CD4-positive, CD25-positive, alpha-beta regulatory T cell (primary cell): ENCODE results near the gene KCNQ1. TPM values are rescaled to one million over a fixed set of nuclear protein-coding genes. Genes with fewer than 3 reads are reported as not detected.
A peak's percentile ranks its signal among the peaks of the same experiment; 100 is the strongest.

Source experiments
- ATAC-seq, 2 donors: fragments of 150-1000 bp; cut with Tn5 transposase; one replicate each; pipeline ENCODE4 v1.10.0; 2021; ENCODE audit warnings: low read depth in 2 of 2, moderate number of reproducible peaks in 2 of 2, moderate library complexity in 1 of 2
- DNase-seq, 3 donors: peaks; one replicate each; pipeline versions ENCODE4 v3.0.0 to v3.0.0-alpha.2; 2012 to 2022; ENCODE audit warnings: mixed read lengths in 1 of 3
- H3K27ac ChIP-seq: one replicate; pipeline ENCODE4 v1.7.0; 2013; ENCODE audit warnings: mild to moderate bottlenecking, low read length; ENCODE audit not compliant: insufficient read depth, poor library complexity, severe bottlenecking
- H3K27me3 ChIP-seq: one replicate; pipeline ENCODE4 v1.7.0; 2013; ENCODE audit warnings: low read length; ENCODE audit not compliant: control insufficient read depth, insufficient read depth
- H3K36me3 ChIP-seq: one replicate; pipeline ENCODE4 v1.7.0; 2013; ENCODE audit warnings: mild to moderate bottlenecking, low read length, moderate library complexity; ENCODE audit not compliant: control insufficient read depth, insufficient read depth
- H3K4me1 ChIP-seq: 2 replicates; pipeline ENCODE4 v1.7.0; 2013; ENCODE audit warnings: mild to moderate bottlenecking, low read length; ENCODE audit not compliant: insufficient read depth, control insufficient read depth, poor library complexity, severe bottlenecking
- H3K4me3 ChIP-seq: one replicate; pipeline ENCODE4 v1.7.0; 2013; ENCODE audit warnings: low read depth, mild to moderate bottlenecking, low read length, moderate library complexity
- H3K9me3 ChIP-seq, 2 experiments: 1 replicate in 1 of 2; 2 replicates in 1 of 2; pipeline ENCODE4 v1.7.0; 2013; ENCODE audit warnings: low read length in 2 of 2, mild to moderate bottlenecking in 1 of 2, moderate library complexity in 1 of 2; ENCODE audit not compliant: control insufficient read depth in 2 of 2
- H3K27ac Mint-ChIP-seq, 3 donors: one replicate each; pipeline ENCODE4 v1.8.0; 2020 to 2022; ENCODE audit warnings: mild to moderate bottlenecking in 3 of 3, mixed read lengths in 3 of 3, moderate library complexity in 2 of 3
- H3K27me3 Mint-ChIP-seq: one replicate; pipeline ENCODE4 v1.8.0; 2022; ENCODE audit warnings: mild to moderate bottlenecking, mixed read lengths
- H3K36me3 Mint-ChIP-seq: one replicate; pipeline ENCODE4 v1.8.0; 2020; ENCODE audit warnings: mixed read lengths
- H3K4me1 Mint-ChIP-seq, 4 donors: one replicate each; pipeline ENCODE4 v1.8.0; 2020 to 2022; ENCODE audit warnings: mixed read lengths in 4 of 4, mild to moderate bottlenecking in 1 of 4
- H3K4me3 Mint-ChIP-seq, 4 donors: one replicate each; pipeline ENCODE4 v1.8.0; 2020 to 2022; ENCODE audit warnings: mild to moderate bottlenecking in 4 of 4, mixed read lengths in 4 of 4, moderate library complexity in 3 of 4
- H3K9me3 Mint-ChIP-seq, 7 donors: one replicate each; pipeline ENCODE4 v1.8.0; 2020 to 2022; ENCODE audit warnings: mixed read lengths in 7 of 7, mild to moderate bottlenecking in 3 of 7, moderate library complexity in 2 of 7
- polyA plus RNA-seq, 4 donors: library from polyadenylated mRNA; unstranded; fragments of 300-500 nt; fragmentation: Illumina TruSeq; gene quantifications; one replicate each; pipeline ENCODE4 v1.2.3, GENCODE V29; 2021
- total RNA-seq: library from RNA; stranded (reverse); gene quantifications from one replicate; pipeline ENCODE4 v1.2.3, GENCODE V29; 2022

KCNQ1 gene
- total and polyA plus RNA-seq, 5 donors from 2014 or later = 5.5 to 13.4 (median 6.8) TPM

- no peak for ATAC-seq
- Mint-ChIP-seq H3K27me3 (no peaks in the 10 kb centered on the region), H3K4me1 (peaks cover 0 to 4% (median 3%) of the 10 kb centered on the region in 4 donors), H3K36me3 (peaks cover 14% of the 10 kb centered on the region), H3K4me3 (no peak overlapping the region), H3K27ac (no peak overlapping the region), H3K9me3 (peaks cover 0 to 4% (median 0%) of the 10 kb centered on the region in 7 donors)
- Histone ChIP-seq H3K27ac (no peak overlapping the region), H3K4me3 (no peak overlapping the region), H3K36me3 (no peaks in the 10 kb centered on the region), H3K4me1 (no peaks in the 10 kb centered on the region), H3K27me3 (no peaks in the 10 kb centered on the region), H3K9me3 (no peaks in the 10 kb centered on the region)
- DNase-seq = no peak
Measured at GRCh38 chr11:2750682-2751522, 306.1 kb downstream of the KCNQ1 start.

GRCh38 chr11:2751523-2752203, 306.9 kb downstream of the KCNQ1 start:
- H3K27me3 ChIP-seq = no peaks in the 10 kb centered on the region
- no peaks in the 10 kb centered on the region for H3K4me1 ChIP-seq
- H3K27ac ChIP-seq = no peak overlapping the region
- H3K4me3 Mint-ChIP-seq = no peak overlapping the region
- no peaks in the 10 kb centered on the region for H3K9me3 ChIP-seq
- DNase-seq (no peak), ATAC-seq (no peak)
- H3K36me3 ChIP-seq = no peaks in the 10 kb centered on the region
- peaks cover 14% of the 10 kb centered on the region for H3K36me3 Mint-ChIP-seq
- peaks cover 0 to 4% (median 0%) of the 10 kb centered on the region in 7 donors for H3K9me3 Mint-ChIP-seq
- no peak overlapping the region for H3K27ac Mint-ChIP-seq
- no peak overlapping the region for H3K4me3 ChIP-seq
- peaks cover 0 to 4% (median 2%) of the 10 kb centered on the region in 4 donors for H3K4me1 Mint-ChIP-seq
- no peaks in the 10 kb centered on the region for H3K27me3 Mint-ChIP-seq

DNA sequence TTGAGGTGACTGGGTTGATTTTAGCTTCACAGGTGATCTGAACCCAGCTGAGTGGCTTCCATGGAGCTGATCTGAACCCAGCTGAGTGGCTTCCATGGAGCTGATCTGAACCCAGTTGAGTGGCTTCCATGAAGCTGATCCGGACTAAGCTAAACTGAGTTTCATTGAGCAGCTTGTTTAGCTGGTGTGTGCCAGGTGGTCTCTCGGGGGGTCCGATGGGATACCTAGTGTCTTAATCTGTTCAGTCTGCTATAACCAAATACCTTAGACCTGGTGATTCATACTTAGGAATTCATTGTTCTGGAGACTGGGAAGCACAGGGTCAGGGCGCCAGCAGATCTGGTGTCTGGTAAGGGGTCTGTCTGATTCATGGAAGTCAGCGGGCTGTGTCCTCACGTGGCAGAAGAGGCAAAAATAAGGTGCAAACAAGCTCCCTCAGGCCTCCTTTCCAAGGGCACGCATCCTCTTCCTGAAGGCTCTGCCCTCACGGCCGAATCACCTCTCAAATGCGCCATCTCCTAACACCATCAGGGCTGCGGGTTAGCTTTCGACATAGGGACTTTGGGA, 307.5 kb downstream of the KCNQ1 start:
- H3K27me3 ChIP-seq = no peaks in the 10 kb centered on the region
- no peak for DNase-seq
- no peaks in the 10 kb centered on the region for H3K36me3 ChIP-seq
- Mint-ChIP-seq H3K36me3 (peaks cover 14% of the 10 kb centered on the region), H3K4me3 (no peak overlapping the region), H3K4me1 (peaks cover 0 to 4% (median 2%) of the 10 kb centered on the region in 4 donors), H3K9me3 (peaks cover 0 to 4% (median 0%) of the 10 kb centered on the region in 7 donors), H3K27ac (no peak overlapping the region), H3K27me3 (no peaks in the 10 kb centered on the region)
- ATAC-seq = no peak
- H3K27ac ChIP-seq = no peak overlapping the region
- no peaks in the 10 kb centered on the region for H3K9me3 ChIP-seq
- no peaks in the 10 kb centered on the region for H3K4me1 ChIP-seq
- no peak overlapping the region for H3K4me3 ChIP-seq

GRCh38 chr11:2752923-2753322, 308.1 kb downstream of the KCNQ1 start:
- no peak overlapping the region for H3K27ac Mint-ChIP-seq
- no peaks in the 10 kb centered on the region for H3K4me1 ChIP-seq
- H3K36me3 ChIP-seq = no peaks in the 10 kb centered on the region
- H3K9me3 Mint-ChIP-seq = peaks cover 0 to 4% (median 0%) of the 10 kb centered on the region in 7 donors
- ATAC-seq (no peak), DNase-seq (no peak)
- H3K4me1 Mint-ChIP-seq = peaks cover 0 to 4% (median 2%) of the 10 kb centered on the region in 4 donors
- H3K4me3 Mint-ChIP-seq = no peak overlapping the region
- no peak overlapping the region for H3K4me3 ChIP-seq
- H3K27me3 Mint-ChIP-seq = no peaks in the 10 kb centered on the region
- H3K27ac ChIP-seq = no peak overlapping the region
- peaks cover 14% of the 10 kb centered on the region for H3K36me3 Mint-ChIP-seq
- H3K27me3 ChIP-seq = no peaks in the 10 kb centered on the region
- no peaks in the 10 kb centered on the region for H3K9me3 ChIP-seq

GRCh38 chr11:2754008-2754407, 309.2 kb downstream of the KCNQ1 start:
- H3K36me3 Mint-ChIP-seq = peaks cover 14% of the 10 kb centered on the region

DNA sequence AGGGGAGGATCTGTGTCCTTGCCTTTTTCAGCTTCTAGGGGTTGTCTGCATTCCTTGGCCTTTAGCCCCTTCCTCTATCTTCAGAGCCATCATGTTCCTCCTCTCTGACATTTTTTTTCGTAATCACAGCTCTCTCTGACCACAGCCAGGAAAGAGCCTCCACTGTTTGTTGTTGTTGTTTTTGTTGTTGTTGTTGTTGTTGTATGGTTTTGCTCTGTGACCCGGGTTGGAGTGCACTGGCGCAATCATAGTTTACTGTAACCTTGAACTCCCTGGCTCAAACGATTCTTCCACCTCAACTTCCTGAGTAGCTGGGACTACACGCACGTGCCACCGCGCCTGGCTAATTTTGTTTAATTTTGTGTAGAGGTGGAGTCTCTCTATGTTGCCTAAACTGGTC, 310.3 kb downstream of the KCNQ1 start:
- peaks cover 14% of the 10 kb centered on the region for H3K36me3 Mint-ChIP-seq
- H3K9me3 Mint-ChIP-seq = peaks cover 0 to 4% (median 0%) of the 10 kb centered on the region in 7 donors
- H3K27me3 Mint-ChIP-seq = no peaks in the 10 kb centered on the region
- ATAC-seq = no peak
- H3K4me3 ChIP-seq = no peak overlapping the region
- no peaks in the 10 kb centered on the region for H3K27me3 ChIP-seq
- DNase-seq = no peak
- no peak overlapping the region for H3K27ac ChIP-seq
- H3K4me3 Mint-ChIP-seq = no peak overlapping the region
- no peaks in the 10 kb centered on the region for H3K4me1 ChIP-seq
- H3K27ac Mint-ChIP-seq = no peak overlapping the region
- no peaks in the 10 kb centered on the region for H3K36me3 ChIP-seq
- H3K4me1 Mint-ChIP-seq = peaks cover 0 to 4% (median under 1%) of the 10 kb centered on the region in 4 donors
- H3K9me3 ChIP-seq = no peaks in the 10 kb centered on the region

More at GRCh38 chr11:2754008-2754407, 309.2 kb downstream of the KCNQ1 start:
- no peak for ATAC-seq
- no peaks in the 10 kb centered on the region for H3K36me3 ChIP-seq
- H3K4me3 ChIP-seq = no peak overlapping the region
- H3K4me3 Mint-ChIP-seq = no peak overlapping the region
- peaks cover 0 to 4% (median 2%) of the 10 kb centered on the region in 4 donors for H3K4me1 Mint-ChIP-seq
- no peak for DNase-seq
- no peaks in the 10 kb centered on the region for H3K4me1 ChIP-seq
- peak overlapping the region in 1 of 3 donors; percentile 2 for H3K27ac Mint-ChIP-seq
- H3K27ac ChIP-seq = no peak overlapping the region
- no peaks in the 10 kb centered on the region for H3K27me3 ChIP-seq
- no peaks in the 10 kb centered on the region for H3K9me3 ChIP-seq
- H3K9me3 Mint-ChIP-seq = peaks cover 0 to 4% (median 0%) of the 10 kb centered on the region in 7 donors
- H3K27me3 Mint-ChIP-seq = no peaks in the 10 kb centered on the region

- Histone ChIP-seq H3K4me3 (no peak overlapping the region), H3K27ac (no peak overlapping the region), H3K4me1 (no peaks in the 10 kb centered on the region), H3K9me3 (no peaks in the 10 kb centered on the region), H3K36me3 (no peaks in the 10 kb centered on the region), H3K27me3 (no peaks in the 10 kb centered on the region)
- peaks cover 12% of the 10 kb centered on the region for H3K36me3 Mint-ChIP-seq
- peaks cover 0 to 2% (median 0%) of the 10 kb centered on the region in 4 donors for H3K4me1 Mint-ChIP-seq
- no peak overlapping the region for H3K4me3 Mint-ChIP-seq
- no peaks in the 10 kb centered on the region for H3K27me3 Mint-ChIP-seq
- H3K27ac Mint-ChIP-seq = no peak overlapping the region
- peaks cover 0 to 4% (median 0%) of the 10 kb centered on the region in 7 donors for H3K9me3 Mint-ChIP-seq
- no peak for DNase-seq
- ATAC-seq = no peak
Measured at GRCh38 chr11:2758751-2759150, 313.9 kb downstream of the KCNQ1 start.
